ENCODE results near the gene BMX.

GRCh38 chrX:15600745-15601144 is 100.1 kb downstream of the BMX start, which contains the start of gene ACE2:
- TF ChIP-seq CTCF (IDR thresholded peaks at IDR 0.05) (no peak), EZH2 (IDR thresholded peaks at IDR 0.05; ENCODE audit: borderline replicate concordance, insufficient read depth, low read depth, low read length, poor library complexity, severe bottlenecking) (no peak)

Measured in B cell (primary cell).